Superior temporal gyrus (tissue), 1 donor: ENCODE data around the gene IDI1.
A peak's percentile ranks its signal among the peaks of the same experiment; 100 is the strongest.
"Not testable (repeated sequence)": the region's sequence is repeated elsewhere in the genome, so short reads cannot be mapped to it uniquely, and the experiment has no call there.

Experiments used
- DNase-seq: peaks from one replicate; pipeline ENCODE4 v3.0.0-alpha.2; 2016; ENCODE audit errors: extremely low spot score

Gene IDI1

DNA sequence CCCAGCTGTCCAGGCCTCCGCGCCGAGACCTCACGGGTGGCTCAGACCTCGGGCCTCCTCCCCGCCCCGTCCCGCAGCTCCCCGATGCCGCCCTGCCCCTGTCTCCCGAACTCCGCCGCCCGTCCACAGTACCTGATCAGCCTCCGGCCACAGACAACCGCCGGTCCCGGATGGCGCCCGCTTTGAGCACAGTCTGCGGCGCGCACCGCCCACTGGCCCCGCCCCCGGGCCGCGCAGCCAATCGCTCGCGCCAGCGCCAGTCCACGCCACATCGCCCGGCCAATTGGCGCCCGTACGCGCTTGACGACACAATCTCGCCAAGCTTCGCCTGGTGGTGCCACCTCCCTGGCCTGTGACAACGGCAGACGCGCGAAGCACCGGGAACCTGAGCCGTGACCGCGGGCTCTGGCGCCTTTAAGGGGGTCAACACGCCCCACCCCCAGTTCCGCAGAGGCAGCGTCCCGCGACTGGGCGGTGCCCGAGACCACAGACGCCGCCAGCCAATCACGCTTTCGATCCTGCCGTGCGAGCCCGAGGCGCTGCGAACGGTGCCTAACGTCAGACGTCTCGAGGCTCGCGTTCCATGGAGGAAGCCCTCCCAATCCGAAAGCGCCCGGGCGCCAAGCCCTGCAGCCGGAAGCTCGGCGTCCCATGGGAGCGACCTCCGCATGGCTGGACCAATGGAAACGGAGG is at the start of gene IDI1:
IDI1 (minus strand) TSS at position 388 of the 693 bp plus-strand sequence; CDS start at position 272, 116 bp downstream.
- DNase-seq: peak; percentile 98

DNA sequence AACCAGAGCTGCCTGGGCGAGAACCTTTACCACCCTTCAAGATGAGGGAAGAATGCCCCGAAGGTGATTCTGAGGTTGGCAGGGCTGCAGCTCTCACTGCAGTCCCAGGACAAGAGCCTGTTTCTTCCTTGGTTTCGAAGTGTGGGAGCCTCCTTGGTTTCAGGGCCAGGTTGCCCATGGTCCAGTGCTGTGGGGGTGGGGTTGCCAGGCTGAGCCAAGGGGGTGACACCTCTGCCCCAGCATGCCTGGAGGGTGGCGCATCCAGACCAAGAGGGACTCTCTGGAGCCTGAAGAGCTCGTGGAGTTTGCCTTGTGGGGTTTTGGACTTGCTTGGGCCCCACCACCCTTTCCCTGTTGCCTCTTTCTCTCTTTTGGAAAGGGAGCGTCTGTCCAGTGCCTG is 48.5 kb upstream of the IDI1 start:
- no peak for DNase-seq

DNA sequence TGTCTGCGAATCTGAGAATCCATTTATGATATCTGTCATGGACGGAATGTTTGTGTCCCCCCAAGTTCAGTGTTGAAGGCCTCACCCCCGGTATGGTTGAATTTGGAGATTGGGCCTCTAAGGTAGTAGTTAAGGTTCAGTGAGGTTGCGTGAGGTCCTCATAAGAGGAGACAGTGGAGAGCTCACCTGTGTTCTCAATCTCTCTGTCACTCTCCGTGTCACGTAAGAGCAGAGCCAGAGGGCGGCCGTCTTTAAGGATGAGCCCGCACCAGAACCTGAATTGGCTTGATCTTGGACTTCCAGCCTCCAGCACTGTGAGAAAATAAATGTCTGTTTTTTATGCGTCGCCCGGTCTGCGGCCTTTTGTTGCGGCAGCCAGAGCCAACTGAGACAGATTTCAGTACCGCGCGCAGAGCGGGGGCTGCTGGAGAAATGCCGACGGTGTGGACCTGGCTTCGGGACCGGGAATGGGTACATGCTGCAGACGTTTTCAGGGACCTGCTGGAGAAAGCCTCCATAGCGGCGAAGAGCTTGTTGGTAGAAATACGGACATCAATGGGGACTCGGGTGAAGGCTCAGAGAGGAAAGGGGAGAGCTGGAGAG is 47.5 kb upstream of the IDI1 start:
- no peak for DNase-seq

DNA sequence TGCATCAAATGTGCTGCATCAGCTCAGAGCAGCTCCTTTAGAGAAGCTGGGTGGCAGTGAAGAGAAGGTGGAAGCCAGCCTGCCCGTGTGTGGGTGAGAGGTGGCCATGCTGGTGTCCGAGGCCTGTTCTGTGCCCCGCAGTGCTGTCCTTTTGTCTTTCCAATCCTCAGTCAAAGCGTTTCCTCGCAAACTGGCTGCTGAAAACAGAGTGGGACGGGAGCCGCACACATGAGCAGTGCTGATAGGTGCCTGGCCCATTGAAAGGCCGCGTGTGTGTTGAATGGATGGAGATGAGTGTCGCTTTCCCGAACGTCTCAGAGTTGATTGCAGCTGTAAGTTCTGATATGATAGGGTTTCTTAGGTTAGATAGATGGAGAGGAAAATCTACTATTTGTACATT is 46.6 kb upstream of the IDI1 start:
- no peak for DNase-seq

- DNase-seq: no peak
Measured at GRCh38 chr10:1094112-1095057, 45.5 kb upstream of the IDI1 start.

GRCh38 chr10:1093696-1094095 is 44.8 kb upstream of the IDI1 start:
- no peak for DNase-seq

DNA sequence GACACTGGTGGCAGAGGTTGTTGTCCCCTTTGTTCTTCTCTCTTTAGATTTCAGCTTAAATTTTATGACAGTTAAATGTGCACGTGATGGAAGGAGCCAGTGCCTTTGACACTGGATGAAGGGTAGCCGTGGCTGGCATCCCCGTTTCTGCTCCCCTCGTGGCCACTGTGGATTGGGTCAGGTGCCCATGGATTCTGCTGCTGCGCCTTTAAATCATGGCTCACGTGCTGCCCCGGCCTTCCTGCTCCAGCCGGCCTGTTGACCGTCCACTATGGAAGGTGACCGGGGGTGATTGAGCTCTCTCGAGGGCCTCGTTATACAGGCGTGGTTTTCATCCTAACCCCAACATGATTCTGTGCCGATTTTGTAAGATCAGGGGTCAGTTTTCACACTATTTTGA is 41.8 kb upstream of the IDI1 start:
- DNase-seq: no peak

- DNase-seq: no peak
Measured at GRCh38 chr10:1089017-1089689, 40.2 kb upstream of the IDI1 start.

DNA sequence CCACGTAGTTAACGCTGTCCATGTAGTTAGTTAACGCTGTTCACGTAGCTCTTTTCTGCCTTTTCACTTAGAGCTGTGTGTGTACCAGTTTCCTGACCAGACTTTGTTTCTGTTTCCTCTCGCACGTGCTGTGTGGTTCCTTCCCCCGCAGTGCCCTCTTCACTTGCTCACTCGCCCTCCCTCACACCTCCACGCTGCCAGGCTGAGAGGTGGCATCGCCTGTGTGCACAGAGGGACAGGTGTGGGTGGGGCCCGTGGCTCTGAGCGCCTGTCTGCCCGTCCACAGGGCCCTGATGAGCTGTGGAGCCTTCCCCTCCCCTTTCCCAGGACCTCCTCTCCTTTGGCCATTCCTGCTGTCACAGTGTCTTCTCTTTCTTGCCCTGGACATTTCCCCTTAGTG is 37.9 kb upstream of the IDI1 start:
- no peak for DNase-seq

DNA sequence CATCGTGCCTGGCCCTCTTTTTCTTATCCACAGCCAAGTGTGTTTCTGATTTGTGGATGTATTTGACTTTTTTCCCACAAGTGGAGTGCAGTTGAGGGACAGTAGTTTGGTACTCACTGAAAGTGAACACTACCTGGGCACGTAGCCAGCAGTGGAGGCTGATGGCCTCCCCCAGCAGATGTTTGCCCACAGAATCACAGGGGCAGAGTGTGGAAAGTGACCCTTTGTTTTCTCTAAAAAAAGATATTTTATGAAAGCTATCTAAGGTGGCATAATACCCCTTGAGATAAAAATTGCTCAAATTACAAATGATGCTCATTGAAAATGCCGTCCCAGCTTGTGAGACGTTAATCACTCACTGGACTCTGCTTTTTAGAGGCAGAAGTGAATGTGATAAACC is 36.3 kb upstream of the IDI1 start:
- no peak for DNase-seq

- no peak for DNase-seq
Measured at GRCh38 chr10:1084011-1084950, 35.4 kb upstream of the IDI1 start.

DNA sequence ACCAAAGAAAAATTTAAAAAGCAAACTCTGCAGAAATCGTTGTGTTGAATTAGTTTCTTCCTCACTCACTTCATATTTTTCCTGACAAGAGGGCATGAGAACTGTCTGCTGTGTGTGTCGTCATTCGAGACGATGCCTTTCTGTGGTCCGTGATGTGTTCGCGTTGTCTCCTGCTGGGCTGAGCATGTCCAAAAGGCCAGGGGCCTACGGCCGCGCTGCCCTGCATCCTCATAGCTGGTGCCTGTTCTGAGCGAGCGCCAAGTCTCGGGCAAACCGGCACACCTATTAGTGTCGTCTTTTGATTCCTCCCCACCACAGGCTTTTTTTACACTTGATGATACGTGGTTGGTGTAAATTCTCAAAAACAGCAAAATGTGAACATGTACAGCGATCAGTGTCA is 34.7 kb upstream of the IDI1 start:
- DNase-seq: no peak

DNA sequence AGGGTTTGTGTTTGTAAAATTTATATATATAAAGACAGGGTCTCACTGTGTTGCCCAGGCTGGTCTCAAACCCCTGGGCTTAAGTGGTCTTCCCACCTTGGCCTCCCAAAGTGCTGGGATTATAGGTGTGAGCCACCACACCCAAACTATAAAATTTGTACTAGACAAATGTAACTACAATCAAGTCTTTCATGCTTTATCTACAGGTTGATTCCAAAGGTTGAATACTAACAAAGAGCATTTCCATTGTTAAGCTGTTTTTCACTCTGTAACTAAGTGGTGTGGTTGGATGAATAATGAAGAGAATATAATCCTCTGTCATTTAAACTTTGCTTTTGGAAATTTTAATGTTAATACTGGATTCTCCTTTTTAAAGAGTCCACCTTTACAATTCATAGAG is 29.7 kb upstream of the IDI1 start:
- DNase-seq: no peak

- DNase-seq: no peak
Measured at GRCh38 chr10:1074748-1075308, 25.9 kb upstream of the IDI1 start.

- DNase-seq: no peak
Measured at GRCh38 chr10:1074052-1074747, 25.3 kb upstream of the IDI1 start.

GRCh38 chr10:1070919-1071318 is 22.0 kb upstream of the IDI1 start:
- DNase-seq: no peak

- DNase-seq: no peak
Measured at GRCh38 chr10:1068380-1069361, 19.8 kb upstream of the IDI1 start.

DNA sequence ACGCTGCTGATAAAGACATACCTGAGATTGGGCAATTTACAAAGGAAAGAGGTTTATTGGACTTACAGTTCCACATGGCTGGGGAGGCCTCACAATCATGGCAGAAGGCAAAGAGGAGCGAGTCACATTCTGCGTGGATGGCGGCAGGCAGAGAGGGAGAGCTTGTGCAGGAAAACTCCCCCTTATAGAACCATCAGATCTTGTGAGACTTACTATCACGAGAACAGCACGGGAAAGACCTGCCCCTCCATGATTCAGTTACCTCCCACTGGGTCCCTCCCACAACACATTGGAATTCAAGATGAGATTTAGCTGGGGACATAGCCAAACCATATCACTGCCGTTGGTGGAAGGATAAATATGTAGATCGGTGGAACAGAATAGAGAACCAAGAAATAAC is 17.8 kb upstream of the IDI1 start:
- DNase-seq: not testable (repeated sequence)

DNA sequence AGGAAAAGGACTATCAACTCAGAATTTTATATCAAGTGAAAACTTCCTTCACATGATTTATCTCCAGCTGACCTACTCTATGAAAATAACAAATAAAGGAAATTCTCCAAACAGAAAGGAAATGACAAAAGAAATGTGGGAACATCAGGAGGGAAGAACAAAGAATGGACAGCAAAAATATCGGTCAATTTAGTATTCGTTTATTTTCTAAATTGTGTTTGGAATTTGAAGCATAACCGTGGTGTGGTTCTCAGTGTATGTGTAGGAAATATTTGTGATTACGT is 16.0 kb upstream of the IDI1 start:
- no peak for DNase-seq
